Measurements from ENCODE around the gene BLMH.

BLMH gene

DNA sequence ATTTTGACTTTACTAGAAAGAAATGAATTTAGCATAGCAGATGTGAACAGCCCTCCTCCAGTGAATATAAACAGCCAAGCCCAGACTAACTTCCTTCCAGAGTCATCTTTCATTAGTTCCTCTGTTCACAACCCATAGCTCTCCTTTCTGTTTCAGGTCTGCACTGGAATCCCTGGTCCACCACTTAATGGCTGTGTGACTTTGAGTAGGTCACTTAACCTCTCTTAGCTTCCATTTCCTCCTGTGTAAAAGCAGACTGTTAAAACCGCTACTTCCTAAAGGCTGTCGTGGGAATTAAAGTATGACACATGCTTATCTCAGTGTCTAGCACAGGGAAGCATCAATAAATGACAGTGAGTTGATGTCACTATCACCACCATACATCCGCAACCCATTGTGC lies 63.7 kb downstream of the BLMH start:
- TF ChIP-seq, protein P1, sequence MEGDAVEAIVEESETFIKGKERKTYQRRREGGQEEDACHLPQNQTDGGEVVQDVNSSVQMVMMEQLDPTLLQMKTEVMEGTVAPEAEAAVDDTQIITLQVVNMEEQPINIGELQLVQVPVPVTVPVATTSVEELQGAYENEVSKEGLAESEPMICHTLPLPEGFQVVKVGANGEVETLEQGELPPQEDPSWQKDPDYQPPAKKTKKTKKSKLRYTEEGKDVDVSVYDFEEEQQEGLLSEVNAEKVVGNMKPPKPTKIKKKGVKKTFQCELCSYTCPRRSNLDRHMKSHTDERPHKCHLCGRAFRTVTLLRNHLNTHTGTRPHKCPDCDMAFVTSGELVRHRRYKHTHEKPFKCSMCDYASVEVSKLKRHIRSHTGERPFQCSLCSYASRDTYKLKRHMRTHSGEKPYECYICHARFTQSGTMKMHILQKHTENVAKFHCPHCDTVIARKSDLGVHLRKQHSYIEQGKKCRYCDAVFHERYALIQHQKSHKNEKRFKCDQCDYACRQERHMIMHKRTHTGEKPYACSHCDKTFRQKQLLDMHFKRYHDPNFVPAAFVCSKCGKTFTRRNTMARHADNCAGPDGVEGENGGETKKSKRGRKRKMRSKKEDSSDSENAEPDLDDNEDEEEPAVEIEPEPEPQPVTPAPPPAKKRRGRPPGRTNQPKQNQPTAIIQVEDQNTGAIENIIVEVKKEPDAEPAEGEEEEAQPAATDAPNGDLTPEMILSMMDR (IDR thresholded peaks at IDR 0.05): no peak
- Histone ChIP-seq H3K36me3 (no peaks in the 10 kb centered on the region), H3K4me3 (no peak overlapping the region), H3K4me1 (no peaks in the 10 kb centered on the region), H3K27me3 (peaks cover 0 to 9% of the 10 kb centered on the region in 2 donors), H3K27ac (no peak overlapping the region), H3K9me3 (no peaks in the 10 kb centered on the region)
- no peak for DNase-seq
- intact Hi-C loops (cut with DNase I; ENCODE audit: low total_unique reads): no loop called here

DNA sequence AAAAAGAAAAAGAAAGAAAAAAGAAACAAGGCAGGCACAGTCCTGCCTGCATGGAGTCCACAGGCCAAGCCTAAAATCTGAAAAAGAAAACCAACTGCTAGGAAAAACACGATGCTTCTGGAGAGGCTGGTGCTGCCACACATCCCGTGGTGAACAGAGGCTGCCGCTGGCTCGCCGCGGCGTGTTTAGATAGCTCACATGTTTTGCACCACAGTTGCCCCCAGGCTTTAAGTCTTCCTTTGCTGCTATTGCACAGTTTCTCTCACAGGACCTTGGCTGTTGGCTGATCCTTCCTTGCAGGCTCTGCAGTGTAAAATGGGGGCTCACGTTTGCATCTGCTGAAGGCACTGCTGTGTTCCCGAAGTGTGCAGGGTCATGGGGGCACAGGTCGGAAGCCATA lies 64.9 kb downstream of the BLMH start:
- Histone ChIP-seq H3K4me3 (no peak overlapping the region), H3K36me3 (no peaks in the 10 kb centered on the region), H3K27ac (no peak overlapping the region), H3K4me1 (no peaks in the 10 kb centered on the region), H3K27me3 (peaks cover 0 to 9% of the 10 kb centered on the region in 2 donors), H3K9me3 (no peaks in the 10 kb centered on the region)
- TF ChIP-seq, protein P1 (IDR thresholded peaks at IDR 0.05): no peak
- intact Hi-C loops (cut with DNase I; ENCODE audit: low total_unique reads): no loop called here
- DNase-seq: no peak

DNA sequence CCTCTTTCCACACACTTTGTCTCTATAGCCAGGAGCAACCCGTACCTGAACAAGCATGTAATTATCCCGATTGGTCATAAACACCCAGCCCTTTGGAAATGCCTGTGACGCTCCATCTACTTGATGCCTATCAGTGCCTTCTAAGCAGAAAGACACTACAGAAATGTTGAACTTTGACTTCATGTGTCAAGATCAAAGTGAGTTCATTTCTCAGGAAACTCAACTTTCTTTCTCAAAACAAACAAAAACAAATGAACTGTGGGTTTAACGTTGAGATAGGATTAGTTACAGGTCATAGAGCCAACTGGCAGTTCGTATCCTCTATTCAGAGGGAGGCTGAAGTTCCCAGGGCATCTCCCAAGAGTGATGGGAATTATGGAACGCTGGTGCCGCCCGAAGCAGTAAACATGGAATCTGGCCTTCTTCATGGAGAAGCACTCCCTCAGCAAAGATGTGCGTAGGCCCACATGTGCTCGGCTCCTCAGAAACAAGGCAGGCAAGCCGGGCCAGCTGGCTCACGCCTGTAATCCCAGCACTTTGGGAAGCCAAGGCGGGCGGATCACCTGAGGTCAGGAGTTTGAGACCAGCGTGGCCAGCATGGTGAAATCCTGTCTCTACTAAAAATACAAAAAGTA lies 65.7 kb downstream of the BLMH start:
- Histone ChIP-seq H3K4me1 (no peaks in the 10 kb centered on the region), H3K27ac (no peak overlapping the region), H3K36me3 (no peaks in the 10 kb centered on the region), H3K4me3 (no peak overlapping the region), H3K9me3 (no peaks in the 10 kb centered on the region), H3K27me3 (peaks cover 0 to 9% of the 10 kb centered on the region in 2 donors)
- no peak for DNase-seq
- intact Hi-C loops (cut with DNase I; ENCODE audit: low total_unique reads): no loop called here
- TF ChIP-seq, protein P1 (IDR thresholded peaks at IDR 0.05): no peak

DNA sequence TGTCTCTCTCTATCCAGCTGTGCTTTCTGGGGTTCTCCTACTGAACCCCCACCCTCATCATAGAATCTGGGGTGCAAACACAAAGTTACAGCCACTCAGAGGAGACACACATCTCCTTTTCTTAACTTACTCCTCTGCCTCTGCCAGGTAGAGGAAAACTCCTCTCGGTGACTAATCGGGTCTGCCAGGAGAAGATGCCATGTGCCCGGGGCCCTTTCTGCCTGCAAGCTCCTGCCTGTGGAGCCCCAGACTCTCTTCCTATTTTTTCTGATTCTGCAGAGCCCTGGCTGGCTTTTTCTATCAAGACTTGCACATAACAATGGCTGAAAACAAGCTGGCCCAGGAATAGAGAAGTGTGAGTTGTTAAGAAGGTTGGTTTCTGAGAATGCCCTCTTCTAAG lies 66.6 kb downstream of the BLMH start:
- no peaks in the 10 kb centered on the region for H3K4me1 ChIP-seq
- intact Hi-C loops (cut with DNase I; ENCODE audit: low total_unique reads): no loop called here
- H3K9me3 ChIP-seq: no peaks in the 10 kb centered on the region
- peaks cover 0 to 9% of the 10 kb centered on the region in 2 donors for H3K27me3 ChIP-seq
- TF ChIP-seq, protein P1 (IDR thresholded peaks at IDR 0.05): no peak
- H3K4me3 ChIP-seq: no peak overlapping the region
- no peaks in the 10 kb centered on the region for H3K36me3 ChIP-seq
- no peak overlapping the region for H3K27ac ChIP-seq
- DNase-seq: no peak

DNA sequence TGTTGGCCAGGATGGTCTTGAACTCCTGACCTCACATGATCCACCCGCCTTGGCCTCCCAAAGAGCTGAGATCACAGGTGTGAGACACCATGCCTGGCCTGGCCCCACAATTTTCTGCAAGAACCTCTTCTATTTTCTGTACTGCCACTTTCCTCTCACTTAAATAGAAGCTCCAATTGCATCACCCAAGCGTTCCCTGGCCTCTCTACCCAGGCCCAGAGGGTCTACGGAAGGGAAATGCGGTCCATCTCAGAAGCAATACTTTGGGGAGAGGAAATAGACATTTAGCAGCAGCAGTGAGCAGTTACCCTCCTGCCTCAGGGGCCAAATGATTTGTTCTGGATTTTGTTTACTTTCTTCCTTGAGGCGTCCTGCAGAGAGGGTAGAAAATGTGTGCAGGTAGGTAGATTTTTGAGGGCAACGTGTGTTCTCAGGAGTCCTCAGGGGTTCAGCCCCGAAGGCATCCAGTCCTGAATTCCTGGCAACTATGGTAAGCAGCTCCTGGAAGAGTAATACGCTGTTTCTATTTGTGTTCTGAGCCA lies 67.3 kb downstream of the BLMH start:
- TF ChIP-seq, protein P1 (IDR thresholded peaks at IDR 0.05): no peak
- no peak overlapping the region for H3K4me3 ChIP-seq
- H3K27ac ChIP-seq: no peak overlapping the region

More for the DNA sequence above, 67.3 kb downstream of the BLMH start:
- no peak for DNase-seq
- intact Hi-C loops (cut with DNase I; ENCODE audit: low total_unique reads): no loop called here
- H3K36me3 ChIP-seq: no peaks in the 10 kb centered on the region
- peaks cover 0 to 7% of the 10 kb centered on the region in 2 donors for H3K27me3 ChIP-seq
- no peaks in the 10 kb centered on the region for H3K4me1 ChIP-seq
- H3K9me3 ChIP-seq: no peaks in the 10 kb centered on the region

Measured in tibial artery (tissue), 4 donors.